H1 (cell line): ENCODE measurements around the gene PCYT1A. TPM values are rescaled to one million over a fixed set of nuclear protein-coding genes. Genes with fewer than 3 reads are reported as not detected.

Source experiments
- ASH2L ChIP-seq: fragments of 200-600, 300-600 bp; sonication (generic); IDR thresholded peaks from one replicate; pipeline ENCODE4 v1.7.1; 2017; ENCODE audit warnings: low read length
- CBX5 ChIP-seq: fragments of 300-800, 300-1000 bp; sonication (generic); IDR thresholded peaks from 2 replicates; pipeline ENCODE4 v1.7.1; 2016; ENCODE audit warnings: antibody characterized with exemption, low read length, low read depth
- CTCF ChIP-seq, 3 experiments: IDR thresholded peaks; 1 replicate in 2 of 3; 2 replicates in 1 of 3; pipeline versions ENCODE4 v1.5.1 to v1.6.1; 2011; ENCODE audit warnings: low read length in 3 of 3, mild to moderate bottlenecking in 3 of 3, inconsistent platforms in 2 of 3, low read depth in 1 of 3, moderate library complexity in 1 of 3; ENCODE audit not compliant: insufficient read depth in 1 of 3; ENCODE audit errors: control extremely low read depth in 1 of 3
- JUN ChIP-seq: IDR thresholded peaks from 2 replicates; pipeline ENCODE4 v1.6.1; 2011; ENCODE audit warnings: low read depth, mild to moderate bottlenecking, improper control_type of control experiment, low read length
- NANOG ChIP-seq: IDR thresholded peaks from 2 replicates; pipeline ENCODE4 v1.6.1; 2011; ENCODE audit warnings: low read length, low read depth, mild to moderate bottlenecking, inconsistent platforms; ENCODE audit not compliant: insufficient read depth, poor library complexity, severe bottlenecking
- NRF1 ChIP-seq: IDR thresholded peaks from 2 replicates; pipeline ENCODE4 v1.6.1; 2011; ENCODE audit warnings: mild to moderate bottlenecking, low read depth, low read length, improper control_type of control experiment
- PHF8 ChIP-seq: fragments of 200-600 bp; sonication (generic); conservative IDR thresholded peaks from 2 replicates; pipeline ENCODE4 v1.7.1; 2012; ENCODE audit warnings: low read depth, mild to moderate bottlenecking, inconsistent platforms, low read length, moderate library complexity
- POLR2AphosphoS5 ChIP-seq: IDR thresholded peaks from 2 replicates; pipeline ENCODE4 v1.6.1; 2011; ENCODE audit warnings: low read depth, low read length
- RBBP5 ChIP-seq: IDR thresholded peaks from 2 replicates; pipeline ENCODE4 v1.7.1; 2012; ENCODE audit warnings: low read depth, mild to moderate bottlenecking, inconsistent platforms, low read length, moderate library complexity, borderline replicate concordance
- SIN3A ChIP-seq, 2 experiments: IDR thresholded peaks in 1 of 2; conservative IDR thresholded peaks in 1 of 2; 2 replicates each; pipeline ENCODE4 v1.6.1; 2011 to 2012; ENCODE audit warnings: low read length in 2 of 2, improper control_type of control experiment in 1 of 2, low read depth in 1 of 2, mild to moderate bottlenecking in 1 of 2
- TBP ChIP-seq: IDR thresholded peaks from 2 replicates; pipeline ENCODE4 v1.6.1; 2011; ENCODE audit warnings: low read depth, low read length, improper control_type of control experiment
- polyA plus RNA-seq, 7 experiments: library from polyadenylated mRNA; depleted of rRNA in 3 of 7; stranded (reverse) in 5 of 7; unstranded in 2 of 7; fragments of >200 nt in 5 of 7; fragments of 200-250 nt in 2 of 7; gene quantifications; 1 replicate in 5 of 7; 2 replicates in 1 of 7; 4 replicates in 1 of 7; pipeline versions ENCODE4 v1.2.1 to v1.2.3, GENCODE V29; 2011 to 2013; ENCODE audit warnings: missing spikeins in 2 of 7, mixed read lengths in 2 of 7
- total RNA-seq: library from RNA; stranded (reverse); fragmentation: NEBNext Ultra II Directional; extraction: Animal tissue kit (Norgen Biotek cat#: 25700); gene quantifications from 2 replicates; pipeline ENCODE4 v1.2.1, GENCODE V29; 2021
- TF ChIP-seq, protein P1 (sequence below): IDR thresholded peaks from 2 replicates; pipeline ENCODE4 v1.6.1; 2011; ENCODE audit warnings: low read length, improper control_type of control experiment
- TF ChIP-seq, protein P2 (sequence below): IDR thresholded peaks from 2 replicates; pipeline ENCODE4 v1.6.1; 2011; ENCODE audit warnings: low read depth, mild to moderate bottlenecking, low read length; ENCODE audit not compliant: insufficient read depth

Gene PCYT1A
- total and polyA plus RNA-seq, 2 of the 8 experiments (the other 6 are each of a cell fraction or from before 2014, with no cell fraction given) = 19.9 to 31.8 TPM

DNA sequence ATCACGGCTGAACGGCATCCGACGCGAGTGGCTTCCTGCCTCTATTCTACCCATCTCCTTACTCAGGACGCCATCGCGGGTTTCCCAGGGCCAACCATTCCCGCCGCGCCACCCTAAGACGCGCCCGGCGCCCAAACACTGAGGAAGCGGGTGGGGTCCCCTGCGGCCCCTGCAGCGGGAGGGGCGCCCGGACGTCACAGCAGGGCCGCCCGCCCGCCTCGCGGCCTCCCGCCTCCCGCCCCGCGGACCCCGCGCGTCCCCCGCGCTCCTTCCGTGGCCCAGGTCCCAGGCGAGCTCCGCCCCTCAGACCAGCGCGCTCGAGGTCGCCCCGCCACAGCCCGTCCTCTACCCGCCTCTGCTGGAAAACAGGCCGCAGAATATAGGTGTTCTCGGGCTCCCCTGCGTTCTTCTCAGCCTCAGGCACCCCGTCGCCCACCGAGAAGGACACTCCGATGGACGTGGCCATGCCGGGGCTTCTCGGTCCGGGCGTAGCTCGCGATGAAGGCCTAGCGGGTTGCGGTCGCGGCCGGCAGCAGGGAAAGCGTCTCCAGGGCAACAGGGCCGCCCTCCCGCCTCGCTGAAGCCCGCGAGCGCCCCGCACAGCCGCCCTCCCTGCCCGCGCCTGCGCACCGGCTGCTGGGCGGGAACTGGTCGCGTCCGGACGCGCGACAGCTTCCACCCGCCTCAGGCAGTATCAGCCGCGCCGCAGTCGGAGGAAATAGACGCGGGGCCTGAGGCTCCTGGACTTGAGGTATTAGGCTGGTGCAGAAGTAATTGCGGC is 30.4 kb upstream of the PCYT1A start, which contains the start of gene DYNLT2B (continued):
- TF ChIP-seq CTCF (IDR thresholded peaks at IDR 0.05; ENCODE audit: control extremely low read depth in 1 of 3, insufficient read depth in 1 of 3, low read depth in 1 of 3, low read length in 3 of 3) (no peak), RBBP5 (no peak; the same call in 1 of the 2 replicates), CBX5 (no peak), POLR2AphosphoS5 (peak; percentile 40; the same call in 1 of the 2 replicates), NRF1 (peak; percentile 82), TBP (peak; percentile 69), JUN (no peak), NANOG (no peak), ASH2L (no peak), SIN3A (conservative IDR thresholded peaks at IDR 0.05 in 1 of 2, IDR thresholded peaks at IDR 0.05 in 1 of 2; ENCODE audit: low read depth in 1 of 2, low read length in 2 of 2) (peak in 1 of 2 experiments; percentile 52; a peak in 1 of 4 replicates), PHF8 (peak; percentile 48)
- TF ChIP-seq, protein P1, sequence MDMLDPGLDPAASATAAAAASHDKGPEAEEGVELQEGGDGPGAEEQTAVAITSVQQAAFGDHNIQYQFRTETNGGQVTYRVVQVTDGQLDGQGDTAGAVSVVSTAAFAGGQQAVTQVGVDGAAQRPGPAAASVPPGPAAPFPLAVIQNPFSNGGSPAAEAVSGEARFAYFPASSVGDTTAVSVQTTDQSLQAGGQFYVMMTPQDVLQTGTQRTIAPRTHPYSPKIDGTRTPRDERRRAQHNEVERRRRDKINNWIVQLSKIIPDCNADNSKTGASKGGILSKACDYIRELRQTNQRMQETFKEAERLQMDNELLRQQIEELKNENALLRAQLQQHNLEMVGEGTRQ = no peak
- TF ChIP-seq, protein P2, sequence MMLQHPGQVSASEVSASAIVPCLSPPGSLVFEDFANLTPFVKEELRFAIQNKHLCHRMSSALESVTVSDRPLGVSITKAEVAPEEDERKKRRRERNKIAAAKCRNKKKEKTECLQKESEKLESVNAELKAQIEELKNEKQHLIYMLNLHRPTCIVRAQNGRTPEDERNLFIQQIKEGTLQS = no peak
